Measurements from ENCODE around the gene PDZD2. TPM values are rescaled to one million over a fixed set of nuclear protein-coding genes. Genes with fewer than 3 reads are reported as not detected.

The PDZD2 gene
- total RNA-seq, 1 experiment from 2014 or later: 0.37 TPM

DNA sequence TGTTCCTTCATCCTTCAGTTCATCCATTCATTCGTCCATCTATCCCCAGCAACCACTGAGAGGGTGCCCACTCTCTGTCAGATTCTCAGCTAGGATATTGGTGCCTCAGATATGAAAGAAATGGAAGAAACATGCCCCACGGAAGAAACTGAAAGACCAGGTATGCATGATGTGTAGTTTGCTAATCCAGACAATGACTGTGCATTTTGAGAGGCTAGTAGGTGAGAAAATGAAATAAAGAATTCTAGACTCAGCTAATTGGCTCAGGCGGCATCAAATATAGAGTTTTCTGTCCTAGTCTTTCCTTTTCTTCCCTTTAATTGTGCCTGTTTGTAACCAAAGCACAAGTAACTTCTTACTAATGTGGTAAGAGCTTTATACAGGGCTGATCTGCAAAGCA lies 104.7 kb downstream of the PDZD2 start:
- DNase-seq (ENCODE audit: low read depth, low spot score): no peak
- intact Hi-C loops (cut with micrococcal nuclease): no loop called here
- Histone ChIP-seq H2AFZ (ENCODE audit: low read depth, low read length, poor library complexity, severe bottlenecking) (no peak overlapping the region), H3K27ac (ENCODE audit: low read depth, low read length) (no peak overlapping the region), H4K20me1 (ENCODE audit: insufficient read depth) (no peaks in the 10 kb centered on the region), H3K9me3 (ENCODE audit: control insufficient read depth in 1 of 2, insufficient read depth in 1 of 2, low read depth in 1 of 2, low read length in 2 of 2) (no peaks in the 10 kb centered on the region), H3K79me2 (ENCODE audit: insufficient read depth, low read length) (no peaks in the 10 kb centered on the region), H3K36me3 (ENCODE audit: control insufficient read depth in 1 of 2, insufficient read depth in 2 of 2, low read length in 2 of 2) (no peaks in the 10 kb centered on the region), H3K4me3 (replicated peaks in 1 of 2; ENCODE audit: low read depth in 1 of 2, low read length in 2 of 2) (no peak overlapping the region), H3K9me2 (ENCODE audit: insufficient read depth) (no peaks in the 10 kb centered on the region), H3K9ac (ENCODE audit: low read length) (no peak overlapping the region), H3K4me1 (ENCODE audit: control insufficient read depth in 1 of 2, insufficient read depth in 2 of 2, low read length in 2 of 2) (no peaks in the 10 kb centered on the region), H3K4me2 (ENCODE audit: low read length) (no peak overlapping the region), H3K27me3 (ENCODE audit: insufficient read depth, low read length) (0 out of 2 replicates have a peak, but pooled peaks cover 4% of the 10 kb centered on the region)
- RAD21 ChIA-PET (ENCODE audit: low non-redundant PET in 1 of 2, low total read pairs in 2 of 2, uncharacterized antibody in 2 of 2, unreplicated experiment in 2 of 2): no interaction called here
- CTCF ChIA-PET: no interaction called here
- no TSS peak for BruUV-seq (replicated peaks)
- POLR2A ChIA-PET: no interaction called here
- TF ChIP-seq POLR2AphosphoS5 (IDR thresholded peaks at IDR 0.05; ENCODE audit: low read depth, low read length) (no peak), EGR1 (IDR thresholded peaks at IDR 0.05; ENCODE audit: low read depth) (no peak), MAX (IDR thresholded peaks at IDR 0.05) (no peak), EZH2phosphoT487 (IDR thresholded peaks at IDR 0.05; ENCODE audit: borderline replicate concordance) (no peak), CBX3 (IDR thresholded peaks at IDR 0.05; ENCODE audit: low read depth) (no peak)
- ATAC-seq: no peak

DNA sequence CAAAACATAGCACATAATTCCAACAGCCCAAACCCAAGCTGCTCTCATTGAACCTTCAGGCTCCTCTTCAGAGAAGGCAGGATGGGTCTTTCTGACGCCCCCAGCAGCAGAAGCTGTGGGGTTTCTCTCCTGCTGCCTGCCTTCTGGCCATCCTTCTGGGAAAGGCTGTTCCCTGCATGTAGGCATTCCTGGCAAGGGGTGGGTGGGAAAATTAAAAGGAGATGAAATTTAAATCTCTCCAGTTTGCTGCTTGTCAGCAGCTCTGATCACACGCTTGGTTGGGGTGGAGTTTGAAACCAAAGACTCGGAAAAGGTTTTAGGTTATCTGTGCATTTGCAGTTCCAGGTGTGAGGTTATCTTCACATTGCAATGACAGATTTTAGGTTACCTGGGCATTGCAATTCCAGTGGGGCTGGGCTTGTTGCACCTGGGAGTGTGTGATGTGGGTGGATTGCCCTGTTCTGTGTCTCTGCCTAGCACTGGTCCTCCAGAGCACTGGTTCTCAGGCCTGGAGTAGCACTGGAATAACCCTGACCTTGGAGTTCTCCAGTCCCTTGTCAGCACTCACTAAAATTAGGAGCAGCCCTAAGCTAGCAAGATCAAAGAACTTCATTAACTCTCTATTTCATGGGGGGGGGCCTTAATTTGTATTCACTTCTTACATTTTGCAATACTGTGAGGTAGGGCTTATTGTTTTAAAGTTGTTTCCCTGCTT lies 109.7 kb downstream of the PDZD2 start:
- no TSS peak for BruUV-seq (replicated peaks)
- H3K4me2 ChIP-seq (ENCODE audit: low read length): no peak overlapping the region
- H3K9me3 ChIP-seq (ENCODE audit: control insufficient read depth in 1 of 2, insufficient read depth in 1 of 2, low read depth in 1 of 2, low read length in 2 of 2): no peaks in the 10 kb centered on the region
- CTCF ChIA-PET: no interaction called here
- no peak overlapping the region for H3K27ac ChIP-seq (ENCODE audit: low read depth, low read length)
- RAD21 ChIA-PET (ENCODE audit: low non-redundant PET in 1 of 2, low total read pairs in 2 of 2, uncharacterized antibody in 2 of 2, unreplicated experiment in 2 of 2): no interaction called here
- DNase-seq (ENCODE audit: low read depth, low spot score) (no peak), ATAC-seq (no peak)
- no peaks in the 10 kb centered on the region for H3K36me3 ChIP-seq (ENCODE audit: control insufficient read depth in 1 of 2, insufficient read depth in 2 of 2, low read length in 2 of 2)
- no peak overlapping the region for H3K9ac ChIP-seq (ENCODE audit: low read length)
- H3K27me3 ChIP-seq (ENCODE audit: insufficient read depth, low read length): 0 out of 2 replicates have a peak, but pooled peaks cover 4% of the 10 kb centered on the region
- no peaks in the 10 kb centered on the region for H3K9me2 ChIP-seq (ENCODE audit: insufficient read depth)
- H3K4me3 ChIP-seq (replicated peaks in 1 of 2; ENCODE audit: low read depth in 1 of 2, low read length in 2 of 2): no peak overlapping the region
- no peaks in the 10 kb centered on the region for H4K20me1 ChIP-seq (ENCODE audit: insufficient read depth)
- H3K4me1 ChIP-seq (ENCODE audit: control insufficient read depth in 1 of 2, insufficient read depth in 2 of 2, low read length in 2 of 2): no peaks in the 10 kb centered on the region
- H2AFZ ChIP-seq (ENCODE audit: low read depth, low read length, poor library complexity, severe bottlenecking): no peak overlapping the region
- H3K79me2 ChIP-seq (ENCODE audit: insufficient read depth, low read length): no peaks in the 10 kb centered on the region
- TF ChIP-seq, protein P1, sequence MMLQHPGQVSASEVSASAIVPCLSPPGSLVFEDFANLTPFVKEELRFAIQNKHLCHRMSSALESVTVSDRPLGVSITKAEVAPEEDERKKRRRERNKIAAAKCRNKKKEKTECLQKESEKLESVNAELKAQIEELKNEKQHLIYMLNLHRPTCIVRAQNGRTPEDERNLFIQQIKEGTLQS (IDR thresholded peaks at IDR 0.05): no peak
- TF ChIP-seq, protein P2, sequence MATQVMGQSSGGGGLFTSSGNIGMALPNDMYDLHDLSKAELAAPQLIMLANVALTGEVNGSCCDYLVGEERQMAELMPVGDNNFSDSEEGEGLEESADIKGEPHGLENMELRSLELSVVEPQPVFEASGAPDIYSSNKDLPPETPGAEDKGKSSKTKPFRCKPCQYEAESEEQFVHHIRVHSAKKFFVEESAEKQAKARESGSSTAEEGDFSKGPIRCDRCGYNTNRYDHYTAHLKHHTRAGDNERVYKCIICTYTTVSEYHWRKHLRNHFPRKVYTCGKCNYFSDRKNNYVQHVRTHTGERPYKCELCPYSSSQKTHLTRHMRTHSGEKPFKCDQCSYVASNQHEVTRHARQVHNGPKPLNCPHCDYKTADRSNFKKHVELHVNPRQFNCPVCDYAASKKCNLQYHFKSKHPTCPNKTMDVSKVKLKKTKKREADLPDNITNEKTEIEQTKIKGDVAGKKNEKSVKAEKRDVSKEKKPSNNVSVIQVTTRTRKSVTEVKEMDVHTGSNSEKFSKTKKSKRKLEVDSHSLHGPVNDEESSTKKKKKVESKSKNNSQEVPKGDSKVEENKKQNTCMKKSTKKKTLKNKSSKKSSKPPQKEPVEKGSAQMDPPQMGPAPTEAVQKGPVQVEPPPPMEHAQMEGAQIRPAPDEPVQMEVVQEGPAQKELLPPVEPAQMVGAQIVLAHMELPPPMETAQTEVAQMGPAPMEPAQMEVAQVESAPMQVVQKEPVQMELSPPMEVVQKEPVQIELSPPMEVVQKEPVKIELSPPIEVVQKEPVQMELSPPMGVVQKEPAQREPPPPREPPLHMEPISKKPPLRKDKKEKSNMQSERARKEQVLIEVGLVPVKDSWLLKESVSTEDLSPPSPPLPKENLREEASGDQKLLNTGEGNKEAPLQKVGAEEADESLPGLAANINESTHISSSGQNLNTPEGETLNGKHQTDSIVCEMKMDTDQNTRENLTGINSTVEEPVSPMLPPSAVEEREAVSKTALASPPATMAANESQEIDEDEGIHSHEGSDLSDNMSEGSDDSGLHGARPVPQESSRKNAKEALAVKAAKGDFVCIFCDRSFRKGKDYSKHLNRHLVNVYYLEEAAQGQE (IDR thresholded peaks at IDR 0.05; ENCODE audit: low read depth): no peak
- TF ChIP-seq CTCF (IDR thresholded peaks at IDR 0.05 in 2 of 3, conservative IDR thresholded peaks at IDR 0.05 in 1 of 3; ENCODE audit: borderline replicate concordance in 1 of 3, insufficient read depth in 1 of 3, low read depth in 2 of 3, low read length in 2 of 3) (no peak), EZH2phosphoT487 (IDR thresholded peaks at IDR 0.05; ENCODE audit: borderline replicate concordance) (no peak), SP1 (IDR thresholded peaks at IDR 0.05; ENCODE audit: low read depth) (no peak), CEBPB (IDR thresholded peaks at IDR 0.05; ENCODE audit: low read depth) (no peak)
- POLR2A ChIA-PET: no interaction called here
- intact Hi-C loops (cut with micrococcal nuclease): no loop called here
